WTC11 (cell line): ENCODE data around the gene TGM2.

Experiments
- CREM ChIP-seq: sonication (generic); formaldehyde crosslinking; IDR thresholded peaks from 2 replicates; pipeline ENCODE4 v1.8.1; 2022; ENCODE audit warnings: mild to moderate bottlenecking, missing genetic modification reagents, moderate library complexity
- MAX ChIP-seq: sonication (generic); formaldehyde crosslinking; IDR thresholded peaks from 2 replicates; pipeline ENCODE4 v1.8.0; 2022; ENCODE audit warnings: mild to moderate bottlenecking, missing genetic modification reagents
- PRDM15 ChIP-seq: sonication (generic); formaldehyde crosslinking; IDR thresholded peaks from 2 replicates; pipeline ENCODE4 v1.8.0; 2022; ENCODE audit warnings: missing genetic modification reagents
- TF ChIP-seq, protein P1 (sequence below): fragments of 200-600 bp; IDR thresholded peaks from 2 replicates; pipeline ENCODE4 v1.8.0; 2022; ENCODE audit warnings: antibody characterized with exemption

- no peak for TF ChIP-seq CREM (CRISPR knock-in tag)
- TF ChIP-seq, protein P1, sequence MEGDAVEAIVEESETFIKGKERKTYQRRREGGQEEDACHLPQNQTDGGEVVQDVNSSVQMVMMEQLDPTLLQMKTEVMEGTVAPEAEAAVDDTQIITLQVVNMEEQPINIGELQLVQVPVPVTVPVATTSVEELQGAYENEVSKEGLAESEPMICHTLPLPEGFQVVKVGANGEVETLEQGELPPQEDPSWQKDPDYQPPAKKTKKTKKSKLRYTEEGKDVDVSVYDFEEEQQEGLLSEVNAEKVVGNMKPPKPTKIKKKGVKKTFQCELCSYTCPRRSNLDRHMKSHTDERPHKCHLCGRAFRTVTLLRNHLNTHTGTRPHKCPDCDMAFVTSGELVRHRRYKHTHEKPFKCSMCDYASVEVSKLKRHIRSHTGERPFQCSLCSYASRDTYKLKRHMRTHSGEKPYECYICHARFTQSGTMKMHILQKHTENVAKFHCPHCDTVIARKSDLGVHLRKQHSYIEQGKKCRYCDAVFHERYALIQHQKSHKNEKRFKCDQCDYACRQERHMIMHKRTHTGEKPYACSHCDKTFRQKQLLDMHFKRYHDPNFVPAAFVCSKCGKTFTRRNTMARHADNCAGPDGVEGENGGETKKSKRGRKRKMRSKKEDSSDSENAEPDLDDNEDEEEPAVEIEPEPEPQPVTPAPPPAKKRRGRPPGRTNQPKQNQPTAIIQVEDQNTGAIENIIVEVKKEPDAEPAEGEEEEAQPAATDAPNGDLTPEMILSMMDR = no peak
- no peak for TF ChIP-seq MAX
- no peak for TF ChIP-seq PRDM15
These were observed 85.7 kb downstream of the TGM2 start for GRCh38 chr20:38079353-38079752.
